Chondrocyte (in vitro differentiated cells): ENCODE measurements around the gene CCL18. TPM values are rescaled to one million over a fixed set of nuclear protein-coding genes. Genes with fewer than 3 reads are reported as not detected.
"Not testable (repeated sequence)": the region's sequence is repeated elsewhere in the genome, so short reads cannot be mapped to it uniquely, and the experiment has no call there.

ENCODE experiments used
- DNase-seq: peaks from one replicate; pipeline ENCODE4 v3.0.0; 2021; ENCODE audit warnings: mixed read lengths, low spot score
- H3K27ac Mint-ChIP-seq: one replicate; pipeline ENCODE4 v1.8.0; 2021; ENCODE audit warnings: mild to moderate bottlenecking, moderate library complexity, mixed read lengths; ENCODE audit not compliant: unreplicated experiment
- H3K27me3 Mint-ChIP-seq: 2 replicates; pipeline ENCODE4 v1.8.0; 2021; ENCODE audit warnings: low read depth, mixed read lengths
- H3K36me3 Mint-ChIP-seq: 2 replicates; pipeline ENCODE4 v1.8.0; 2021; ENCODE audit warnings: low read depth, mixed read lengths
- H3K4me1 Mint-ChIP-seq: 2 replicates; pipeline ENCODE4 v1.8.0; 2021; ENCODE audit warnings: low read depth, mild to moderate bottlenecking, mixed read lengths
- H3K4me3 Mint-ChIP-seq: one replicate; pipeline ENCODE4 v1.8.0; 2021; ENCODE audit warnings: mild to moderate bottlenecking, moderate library complexity, mixed read lengths; ENCODE audit not compliant: unreplicated experiment
- H3K9me3 Mint-ChIP-seq: 2 replicates; pipeline ENCODE4 v1.8.0; 2021; ENCODE audit warnings: low read depth, mixed read lengths
- CTCF ChIP-seq: fragments of 200-600 bp; sonication (generic); IDR thresholded peaks from 2 replicates; pipeline ENCODE4 v1.5.0; 2021; ENCODE audit warnings: antibody characterized with exemption, mild to moderate bottlenecking, moderate library complexity
- total RNA-seq: library from RNA; stranded (reverse); gene quantifications from 3 replicates; pipeline ENCODE4 v1.2.1, GENCODE V29; 2021

Gene CCL18
- total RNA-seq, 1 donor from 2014 or later = not detected

DNA sequence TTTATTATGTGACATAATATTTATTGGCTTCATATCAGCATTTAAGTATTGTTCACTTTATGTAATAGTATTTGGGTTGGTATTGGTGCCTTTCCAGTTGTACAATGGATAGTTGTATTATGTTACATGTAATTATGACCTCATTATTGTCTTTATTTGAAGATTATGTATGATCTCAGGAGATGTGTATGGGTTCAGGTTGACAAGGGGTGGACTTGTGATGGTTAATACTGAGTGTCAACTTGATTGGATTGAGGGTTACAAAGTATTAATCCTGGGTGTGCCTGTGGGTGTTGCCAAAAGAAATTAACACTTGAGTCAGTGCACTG, 51.5 kb downstream of the CCL18 start:
- Mint-ChIP-seq H3K27me3 (peaks cover 18% of the 10 kb centered on the region), H3K9me3 (peaks cover 12% of the 10 kb centered on the region)
- not testable (repeated sequence) for H3K36me3 Mint-ChIP-seq, H3K27ac Mint-ChIP-seq, DNase-seq, H3K4me1 Mint-ChIP-seq, H3K4me3 Mint-ChIP-seq

DNA sequence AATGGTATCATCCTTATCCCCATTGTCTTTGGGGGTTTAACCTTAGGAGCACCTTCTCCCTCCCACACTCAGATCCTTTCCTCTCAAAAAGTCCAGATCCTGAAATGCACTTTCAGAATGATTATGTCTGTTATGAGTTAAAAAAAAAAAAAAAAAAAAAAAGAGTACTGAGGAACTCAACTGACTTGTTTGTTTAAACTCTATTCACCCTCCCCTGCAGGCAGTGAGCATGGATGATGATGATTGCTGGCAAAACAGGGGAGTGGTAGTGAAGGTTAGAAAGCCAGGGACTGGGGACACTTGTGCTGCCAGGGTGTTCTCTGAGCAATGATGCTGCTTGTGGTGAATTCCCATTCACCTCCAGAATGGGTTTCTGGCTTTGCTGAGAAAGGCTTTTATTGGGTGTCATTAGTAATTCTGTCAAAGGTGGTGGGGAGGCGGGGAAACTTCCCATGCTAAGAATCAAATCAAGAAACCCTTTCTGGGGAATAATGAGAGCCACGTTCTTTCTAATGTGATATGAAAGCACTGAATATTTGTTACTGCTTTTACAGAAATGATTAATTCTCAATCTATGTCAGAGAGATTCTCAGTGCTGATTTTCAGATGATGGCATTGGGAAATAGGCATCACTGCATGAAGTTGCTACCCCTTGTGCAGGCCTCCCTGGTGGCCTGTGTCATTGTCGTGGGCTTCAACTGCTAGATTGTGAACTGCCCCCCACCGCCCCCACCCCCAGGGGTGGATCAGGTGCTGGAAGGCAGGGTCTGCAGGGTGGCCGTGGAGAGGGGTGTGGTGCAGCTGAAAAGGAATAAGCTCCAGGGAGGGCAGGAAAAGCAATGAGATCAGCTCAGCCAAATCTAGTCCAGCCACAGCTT, 53.7 kb downstream of the CCL18 start:
- Mint-ChIP-seq H3K36me3 (no peaks in the 10 kb centered on the region), H3K27ac (no peak overlapping the region), H3K4me3 (no peak overlapping the region), H3K9me3 (peaks cover 4% of the 10 kb centered on the region), H3K4me1 (no peaks in the 10 kb centered on the region), H3K27me3 (peaks cover 14% of the 10 kb centered on the region)
- DNase-seq = no peak
- TF ChIP-seq CTCF = no peak

- no peak for DNase-seq
- Mint-ChIP-seq H3K27me3 (peaks cover 20% of the 10 kb centered on the region), H3K4me3 (no peak overlapping the region), H3K27ac (no peak overlapping the region), H3K36me3 (no peaks in the 10 kb centered on the region), H3K9me3 (peaks cover 4% of the 10 kb centered on the region), H3K4me1 (no peaks in the 10 kb centered on the region)
- no peak for TF ChIP-seq CTCF
Observed at GRCh38 chr17:36118477-36119353, 54.6 kb downstream of the CCL18 start.

GRCh38 chr17:36120221-36120620, 56.1 kb downstream of the CCL18 start:
- Mint-ChIP-seq H3K36me3 (no peaks in the 10 kb centered on the region), H3K27ac (no peak overlapping the region), H3K4me3 (no peak overlapping the region), H3K4me1 (no peaks in the 10 kb centered on the region), H3K9me3 (no peaks in the 10 kb centered on the region), H3K27me3 (peaks cover 17% of the 10 kb centered on the region)
- no peak for DNase-seq
- no peak for TF ChIP-seq CTCF

DNA sequence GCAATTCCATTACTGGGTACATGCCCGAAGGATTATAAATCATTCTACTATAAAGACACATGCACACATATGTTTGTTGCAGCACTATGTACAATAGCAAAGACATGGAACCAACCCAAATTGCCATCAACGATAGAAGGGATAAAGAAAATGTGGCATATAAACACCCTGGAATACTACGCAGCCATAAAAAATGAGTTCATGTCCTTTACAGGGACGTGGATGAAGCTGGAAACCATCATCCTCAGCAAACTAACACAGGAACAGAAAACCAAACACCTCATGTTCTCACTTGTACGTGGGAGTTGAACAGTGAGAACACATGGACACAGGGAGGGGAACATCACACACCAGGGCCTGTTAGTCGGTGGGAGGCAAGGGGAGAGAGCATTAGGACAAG, 57.0 kb downstream of the CCL18 start:
- not testable (repeated sequence) for DNase-seq

More for the DNA sequence above, 57.0 kb downstream of the CCL18 start:
- H3K27ac Mint-ChIP-seq, H3K9me3 Mint-ChIP-seq, H3K36me3 Mint-ChIP-seq, H3K4me1 Mint-ChIP-seq, H3K4me3 Mint-ChIP-seq: not testable (repeated sequence)
- peaks cover 17% of the 10 kb centered on the region for H3K27me3 Mint-ChIP-seq

Other genes starting within 250 kb of the CCL18 start
- not detected in 3 replicates for gene HEATR9, start 195.4 kb upstream of the CCL18 start, total RNA-seq
- not detected in 3 replicates for gene CCL5, start 183.9 kb upstream of the CCL18 start, total RNA-seq
- 0.35 TPM in 1 of 3 replicates, not detected in the others for gene RDM1, start 133.5 kb upstream of the CCL18 start, total RNA-seq
- gene LYZL6, start 120.6 kb upstream of the CCL18 start, total RNA-seq = not detected in 3 replicates
- gene CCL16, start 82.8 kb upstream of the CCL18 start, total RNA-seq = not detected in 3 replicates
- not detected in 3 replicates for gene CCL14, start 77.5 kb upstream of the CCL18 start, total RNA-seq
- not detected in 3 replicates for gene CCL15, start 62.7 kb upstream of the CCL18 start, total RNA-seq
- gene CCL23, start 46.3 kb upstream of the CCL18 start, total RNA-seq = not detected in 3 replicates
- gene CCL3, start 25.9 kb downstream of the CCL18 start, total RNA-seq = not detected in 3 replicates
- not detected in 3 replicates for gene CCL4, start 39.6 kb downstream of the CCL18 start, total RNA-seq
- gene TBC1D3B, start 112.4 kb downstream of the CCL18 start, total RNA-seq = 4.6 to 8.4 TPM (median 6.2 TPM) in 3 replicates
- gene CCL3L1, start 132.5 kb downstream of the CCL18 start, total RNA-seq = not detected in 3 replicates
- not detected in 3 replicates for gene CCL4L2, start 146.8 kb downstream of the CCL18 start, total RNA-seq
- 0.58 to 0.60 TPM in 2 of 3 replicates, not detected in the other for gene TBC1D3I, start 200.3 kb downstream of the CCL18 start, total RNA-seq